Measurements from ENCODE around the gene WEE1. TPM values are rescaled to one million over a fixed set of nuclear protein-coding genes. Genes with fewer than 3 reads are reported as not detected.

The WEE1 gene
- total and polyA plus RNA-seq, 10 of the 15 experiments (the other 5 are each of a cell fraction or from before 2014, with no cell fraction given) = 13.8 to 69.5 (median 45.4) TPM

- TF ChIP-seq, protein P1, sequence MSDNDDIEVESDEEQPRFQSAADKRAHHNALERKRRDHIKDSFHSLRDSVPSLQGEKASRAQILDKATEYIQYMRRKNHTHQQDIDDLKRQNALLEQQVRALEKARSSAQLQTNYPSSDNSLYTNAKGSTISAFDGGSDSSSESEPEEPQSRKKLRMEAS (IDR thresholded peaks at IDR 0.05; ENCODE audit: low read depth, low read length) = peak; percentile 52
- TF ChIP-seq CBX5 (IDR thresholded peaks at IDR 0.05; ENCODE audit: low read depth) (0 out of 2 replicates have a peak, but pooled peaks have one; percentile 61), ZNF592 (IDR thresholded peaks at IDR 0.05) (no peak), KLF5 (IDR thresholded peaks at IDR 0.05; ENCODE audit: partially characterized antibody) (no peak), EED (IDR thresholded peaks at IDR 0.05; ENCODE audit: low read depth) (peak; percentile 91), POU2F2 (IDR thresholded peaks at IDR 0.05; ENCODE audit: borderline replicate concordance, low read depth, low read length) (peak; percentile 79; the same call in 2 of the 3 replicates)
- TF ChIP-seq, protein P2, sequence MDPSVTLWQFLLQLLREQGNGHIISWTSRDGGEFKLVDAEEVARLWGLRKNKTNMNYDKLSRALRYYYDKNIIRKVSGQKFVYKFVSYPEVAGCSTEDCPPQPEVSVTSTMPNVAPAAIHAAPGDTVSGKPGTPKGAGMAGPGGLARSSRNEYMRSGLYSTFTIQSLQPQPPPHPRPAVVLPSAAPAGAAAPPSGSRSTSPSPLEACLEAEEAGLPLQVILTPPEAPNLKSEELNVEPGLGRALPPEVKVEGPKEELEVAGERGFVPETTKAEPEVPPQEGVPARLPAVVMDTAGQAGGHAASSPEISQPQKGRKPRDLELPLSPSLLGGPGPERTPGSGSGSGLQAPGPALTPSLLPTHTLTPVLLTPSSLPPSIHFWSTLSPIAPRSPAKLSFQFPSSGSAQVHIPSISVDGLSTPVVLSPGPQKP (IDR thresholded peaks at IDR 0.05; ENCODE audit: low read depth, low read length) = no peak
- TF ChIP-seq, protein P3, sequence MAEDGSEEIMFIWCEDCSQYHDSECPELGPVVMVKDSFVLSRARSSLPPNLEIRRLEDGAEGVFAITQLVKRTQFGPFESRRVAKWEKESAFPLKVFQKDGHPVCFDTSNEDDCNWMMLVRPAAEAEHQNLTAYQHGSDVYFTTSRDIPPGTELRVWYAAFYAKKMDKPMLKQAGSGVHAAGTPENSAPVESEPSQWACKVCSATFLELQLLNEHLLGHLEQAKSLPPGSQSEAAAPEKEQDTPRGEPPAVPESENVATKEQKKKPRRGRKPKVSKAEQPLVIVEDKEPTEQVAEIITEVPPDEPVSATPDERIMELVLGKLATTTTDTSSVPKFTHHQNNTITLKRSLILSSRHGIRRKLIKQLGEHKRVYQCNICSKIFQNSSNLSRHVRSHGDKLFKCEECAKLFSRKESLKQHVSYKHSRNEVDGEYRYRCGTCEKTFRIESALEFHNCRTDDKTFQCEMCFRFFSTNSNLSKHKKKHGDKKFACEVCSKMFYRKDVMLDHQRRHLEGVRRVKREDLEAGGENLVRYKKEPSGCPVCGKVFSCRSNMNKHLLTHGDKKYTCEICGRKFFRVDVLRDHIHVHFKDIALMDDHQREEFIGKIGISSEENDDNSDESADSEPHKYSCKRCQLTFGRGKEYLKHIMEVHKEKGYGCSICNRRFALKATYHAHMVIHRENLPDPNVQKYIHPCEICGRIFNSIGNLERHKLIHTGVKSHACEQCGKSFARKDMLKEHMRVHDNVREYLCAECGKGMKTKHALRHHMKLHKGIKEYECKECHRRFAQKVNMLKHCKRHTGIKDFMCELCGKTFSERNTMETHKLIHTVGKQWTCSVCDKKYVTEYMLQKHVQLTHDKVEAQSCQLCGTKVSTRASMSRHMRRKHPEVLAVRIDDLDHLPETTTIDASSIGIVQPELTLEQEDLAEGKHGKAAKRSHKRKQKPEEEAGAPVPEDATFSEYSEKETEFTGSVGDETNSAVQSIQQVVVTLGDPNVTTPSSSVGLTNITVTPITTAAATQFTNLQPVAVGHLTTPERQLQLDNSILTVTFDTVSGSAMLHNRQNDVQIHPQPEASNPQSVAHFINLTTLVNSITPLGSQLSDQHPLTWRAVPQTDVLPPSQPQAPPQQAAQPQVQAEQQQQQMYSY (CRISPR knock-in tag; IDR thresholded peaks at IDR 0.05) = no peak
- TF ChIP-seq, protein P4, sequence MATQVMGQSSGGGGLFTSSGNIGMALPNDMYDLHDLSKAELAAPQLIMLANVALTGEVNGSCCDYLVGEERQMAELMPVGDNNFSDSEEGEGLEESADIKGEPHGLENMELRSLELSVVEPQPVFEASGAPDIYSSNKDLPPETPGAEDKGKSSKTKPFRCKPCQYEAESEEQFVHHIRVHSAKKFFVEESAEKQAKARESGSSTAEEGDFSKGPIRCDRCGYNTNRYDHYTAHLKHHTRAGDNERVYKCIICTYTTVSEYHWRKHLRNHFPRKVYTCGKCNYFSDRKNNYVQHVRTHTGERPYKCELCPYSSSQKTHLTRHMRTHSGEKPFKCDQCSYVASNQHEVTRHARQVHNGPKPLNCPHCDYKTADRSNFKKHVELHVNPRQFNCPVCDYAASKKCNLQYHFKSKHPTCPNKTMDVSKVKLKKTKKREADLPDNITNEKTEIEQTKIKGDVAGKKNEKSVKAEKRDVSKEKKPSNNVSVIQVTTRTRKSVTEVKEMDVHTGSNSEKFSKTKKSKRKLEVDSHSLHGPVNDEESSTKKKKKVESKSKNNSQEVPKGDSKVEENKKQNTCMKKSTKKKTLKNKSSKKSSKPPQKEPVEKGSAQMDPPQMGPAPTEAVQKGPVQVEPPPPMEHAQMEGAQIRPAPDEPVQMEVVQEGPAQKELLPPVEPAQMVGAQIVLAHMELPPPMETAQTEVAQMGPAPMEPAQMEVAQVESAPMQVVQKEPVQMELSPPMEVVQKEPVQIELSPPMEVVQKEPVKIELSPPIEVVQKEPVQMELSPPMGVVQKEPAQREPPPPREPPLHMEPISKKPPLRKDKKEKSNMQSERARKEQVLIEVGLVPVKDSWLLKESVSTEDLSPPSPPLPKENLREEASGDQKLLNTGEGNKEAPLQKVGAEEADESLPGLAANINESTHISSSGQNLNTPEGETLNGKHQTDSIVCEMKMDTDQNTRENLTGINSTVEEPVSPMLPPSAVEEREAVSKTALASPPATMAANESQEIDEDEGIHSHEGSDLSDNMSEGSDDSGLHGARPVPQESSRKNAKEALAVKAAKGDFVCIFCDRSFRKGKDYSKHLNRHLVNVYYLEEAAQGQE (IDR thresholded peaks at IDR 0.05; ENCODE audit: low read depth, low read length) = peak; percentile 42; the same call in 1 of the 2 replicates
Measured at GRCh38 chr11:9613830-9614762, 40.6 kb downstream of the WEE1 start (continued).

Data from GM12878 (cell line).